Muscle of leg (tissue), 11 donors: Measurements from ENCODE around the gene RNASE8. TPM values are rescaled to one million over a fixed set of nuclear protein-coding genes. Genes with fewer than 3 reads are reported as not detected.

Source experiments
- DNase-seq: peaks from one replicate; pipeline ENCODE4 v3.0.0; 2013
- H3K27ac ChIP-seq: one replicate; pipeline ENCODE4 v1.5.1; 2013; ENCODE audit warnings: mild to moderate bottlenecking, low read length, control low read depth
- H3K27me3 ChIP-seq: one replicate; pipeline ENCODE4 v1.6.1; 2013; ENCODE audit warnings: low read length; ENCODE audit not compliant: control insufficient read depth, insufficient read depth
- H3K36me3 ChIP-seq: one replicate; pipeline ENCODE4 v1.6.1; 2013; ENCODE audit warnings: low read length; ENCODE audit not compliant: control insufficient read depth, insufficient read depth
- H3K4me1 ChIP-seq: one replicate; pipeline ENCODE4 v1.6.1; 2013; ENCODE audit warnings: low read length; ENCODE audit not compliant: control insufficient read depth, insufficient read depth
- H3K4me3 ChIP-seq: one replicate; pipeline ENCODE4 v1.5.1; 2013; ENCODE audit warnings: low read length, control low read depth
- H3K9me3 ChIP-seq: replicated peaks from 2 replicates; pipeline ENCODE4 v1.6.1; 2013; ENCODE audit warnings: low read depth, low read length; ENCODE audit not compliant: control insufficient read depth
- WGBS: methylation state at CpG from one replicate; pipeline ENCODE4 v1.1.5; 2013; ENCODE audit warnings: missing lambda C conversion rate; ENCODE audit not compliant: insufficient coverage; 5-methylcytosine and 5-hydroxymethylcytosine counted together
- polyA plus RNA-seq, 8 donors: library from polyadenylated mRNA; unstranded; fragments of 120-200 nt; gene quantifications; one replicate each; pipeline versions ENCODE4 v1.2.1 to v1.2.3, GENCODE V29; 2013; ENCODE audit warnings: inconsistent platforms in 1 of 8, low replicate concordance in 1 of 8; ENCODE audit not compliant: insufficient read length in 8 of 8, insufficient read depth in 1 of 8
- total RNA-seq: library from RNA; stranded (reverse); fragments of 120-200 nt; gene quantifications from one replicate; pipeline ENCODE4 v1.2.4, GENCODE V29; 2013

Gene RNASE8
- total and polyA plus RNA-seq, 9 donors, result not detected

- Histone ChIP-seq H3K27me3 (no peaks in the 10 kb centered on the region), H3K9me3 (no peaks in the 10 kb centered on the region), H3K36me3 (peaks cover 48% of the 10 kb centered on the region), H3K4me1 (peaks cover 33% of the 10 kb centered on the region), H3K4me3 (no peak overlapping the region), H3K27ac (no peak overlapping the region)
- peak; percentile 77 for DNase-seq
- WGBS, result 37% methylated on average over 58 of the region's 59 CpGs
Observed at GRCh38 chr14:21092273-21093011, 34.8 kb downstream of the RNASE8 start.

GRCh38 chr14:21093018-21093417 is 35.4 kb downstream of the RNASE8 start:
- WGBS, result 64% methylated on average over 36 of the region's 36 CpGs
- Histone ChIP-seq H3K36me3 (peaks cover 42% of the 10 kb centered on the region), H3K9me3 (no peaks in the 10 kb centered on the region), H3K27me3 (no peaks in the 10 kb centered on the region), H3K4me1 (peaks cover 34% of the 10 kb centered on the region), H3K4me3 (no peak overlapping the region), H3K27ac (no peak overlapping the region)
- no peak for DNase-seq

GRCh38 chr14:21093769-21094681 is 36.4 kb downstream of the RNASE8 start:
- H3K4me1 ChIP-seq, result peaks cover 35% of the 10 kb centered on the region
- 50% methylated on average over 1 of the region's 7 CpGs for WGBS
- H3K36me3 ChIP-seq, result peaks cover 32% of the 10 kb centered on the region
- H3K9me3 ChIP-seq, result no peaks in the 10 kb centered on the region
- no peak overlapping the region for H3K4me3 ChIP-seq
- no peaks in the 10 kb centered on the region for H3K27me3 ChIP-seq
- peak overlapping the region; percentile 29 for H3K27ac ChIP-seq
- DNase-seq, result peak; percentile 66

GRCh38 chr14:21095430-21096205 is 38.0 kb downstream of the RNASE8 start:
- 58% methylated on average over 3 of the region's 6 CpGs for WGBS
- Histone ChIP-seq H3K27ac (peak overlapping the region; percentile 20), H3K9me3 (no peaks in the 10 kb centered on the region), H3K4me1 (peaks cover 46% of the 10 kb centered on the region), H3K36me3 (peaks cover 18% of the 10 kb centered on the region), H3K4me3 (no peak overlapping the region), H3K27me3 (no peaks in the 10 kb centered on the region)
- DNase-seq, result no peak

- H3K4me1 ChIP-seq, result peaks cover 46% of the 10 kb centered on the region
- no peak overlapping the region for H3K4me3 ChIP-seq
- DNase-seq, result no peak
- H3K36me3 ChIP-seq, result peaks cover 12% of the 10 kb centered on the region
- H3K27ac ChIP-seq, result peak overlapping the region; percentile 20
- H3K9me3 ChIP-seq, result no peaks in the 10 kb centered on the region
- H3K27me3 ChIP-seq, result no peaks in the 10 kb centered on the region
- no CpG with 5 or more reads among the region's 3 CpGs for WGBS
Observed at GRCh38 chr14:21096438-21096837, 38.8 kb downstream of the RNASE8 start.

- H3K4me3 ChIP-seq, result peak overlapping the region; percentile 25
- H3K27ac ChIP-seq, result peak overlapping the region; percentile 77
- no peak for DNase-seq
- 34% methylated on average over 4 of the region's 10 CpGs for WGBS
- peaks cover 7% of the 10 kb centered on the region for H3K36me3 ChIP-seq
- H3K27me3 ChIP-seq, result no peaks in the 10 kb centered on the region
- H3K4me1 ChIP-seq, result peaks cover 46% of the 10 kb centered on the region
- no peaks in the 10 kb centered on the region for H3K9me3 ChIP-seq
Observed at GRCh38 chr14:21096978-21097635, 39.5 kb downstream of the RNASE8 start.

GRCh38 chr14:21097636-21098075 is 40.0 kb downstream of the RNASE8 start:
- DNase-seq, result no peak
- Histone ChIP-seq H3K4me1 (peaks cover 49% of the 10 kb centered on the region), H3K36me3 (peaks cover 4% of the 10 kb centered on the region), H3K27me3 (no peaks in the 10 kb centered on the region), H3K9me3 (no peaks in the 10 kb centered on the region), H3K4me3 (peak overlapping the region; percentile 25), H3K27ac (peak overlapping the region; percentile 77)
- WGBS, result 0% methylated on average over 7 of the region's 19 CpGs

- under 1% methylated on average over 21 of the region's 90 CpGs for WGBS
- Histone ChIP-seq H3K27me3 (no peaks in the 10 kb centered on the region), H3K4me3 (peak within 1 kb of the TSS; percentile 61), H3K4me1 (peaks cover 49% of the 10 kb centered on the region), H3K27ac (peak within 1 kb of the TSS; percentile 89), H3K36me3 (no peaks in the 10 kb centered on the region), H3K9me3 (no peaks in the 10 kb centered on the region)
- peak; percentile 77 for DNase-seq
Observed at GRCh38 chr14:21098076-21098891, 40.7 kb downstream of the RNASE8 start, which contains the start of gene ZNF219. ZNF219 (minus strand) TSS chr14:21098655; CDS start chr14:21093591, 5,064 bp downstream.
